K562 (cell line): ENCODE results near the gene UBE2D2. TPM values are rescaled to one million over a fixed set of nuclear protein-coding genes. Genes with fewer than 3 reads are reported as not detected.

Experiments used
- ATF6 ChIP-seq: sonication (generic); formaldehyde crosslinking; IDR thresholded peaks from 2 replicates; pipeline ENCODE4 v1.4.0; 2020; ENCODE audit warnings: mild to moderate bottlenecking, missing genetic modification reagents
- CLOCK ChIP-seq: fragments of 250-450 bp; sonication (Bioruptor Pico); IDR thresholded peaks from 2 replicates; pipeline ENCODE4 v1.4.0; 2020; ENCODE audit warnings: mild to moderate bottlenecking, moderate library complexity, borderline replicate concordance
- CREB1 ChIP-seq, 2 experiments: sonication (generic) in 1 of 2; formaldehyde crosslinking in 1 of 2; IDR thresholded peaks; 2 replicates each; pipeline versions ENCODE4 v1.6.1 to v1.8.0; 2012 to 2022; ENCODE audit warnings: inconsistent platforms in 1 of 2, mild to moderate bottlenecking in 1 of 2, missing genetic modification reagents in 1 of 2, moderate library complexity in 1 of 2
- E2F8 ChIP-seq: fragments of 450-650 bp; IDR thresholded peaks from 2 replicates; pipeline ENCODE4 v1.7.1; 2018; ENCODE audit warnings: mild to moderate bottlenecking, low read depth; ENCODE audit not compliant: partially characterized antibody
- GABPB2 ChIP-seq: fragments of 250-450 bp; sonication (Bioruptor Pico); conservative IDR thresholded peaks from 2 replicates; pipeline ENCODE4 v1.5.1; 2021; ENCODE audit warnings: mild to moderate bottlenecking
- HDAC1 ChIP-seq, 2 experiments: fragments of 450-650 bp; IDR thresholded peaks; 2 replicates each; pipeline ENCODE4 v1.6.1; 2016 to 2017; ENCODE audit warnings: inconsistent platforms in 1 of 2, mild to moderate bottlenecking in 1 of 2, moderate library complexity in 1 of 2
- MAX ChIP-seq: sonication (generic); formaldehyde crosslinking; IDR thresholded peaks from 2 replicates; pipeline ENCODE4 v1.9.0; 2022; ENCODE audit warnings: mild to moderate bottlenecking, missing genetic modification reagents
- MAZ ChIP-seq, 2 experiments: fragments of 450-650 bp in 1 of 2; sonication (generic) in 1 of 2; formaldehyde crosslinking; IDR thresholded peaks in 1 of 2; conservative IDR thresholded peaks in 1 of 2; 2 replicates each; pipeline versions ENCODE4 v1.4.0 to v1.5.0; 2020; ENCODE audit warnings: mild to moderate bottlenecking in 1 of 2, missing genetic modification reagents in 1 of 2
- MIER1 ChIP-seq: fragments of 450-650 bp; IDR thresholded peaks from 2 replicates; pipeline ENCODE4 v1.6.1; 2016; ENCODE audit warnings: antibody characterized with exemption, mild to moderate bottlenecking, low read depth
- NCOA2 ChIP-seq, 2 experiments: fragments of 450-650 bp; IDR thresholded peaks; 2 replicates each; pipeline ENCODE4 v1.6.1; 2018; ENCODE audit warnings: mild to moderate bottlenecking in 2 of 2, moderate library complexity in 1 of 2; ENCODE audit not compliant: partially characterized antibody in 2 of 2
- SMAD3 ChIP-seq: fragments of 450-650 bp; formaldehyde crosslinking; conservative IDR thresholded peaks from 2 replicates; pipeline ENCODE4 v1.4.0; 2020; ENCODE audit warnings: mild to moderate bottlenecking
- TARDBP ChIP-seq: fragments of 450-650 bp; IDR thresholded peaks from 2 replicates; pipeline ENCODE4 v1.6.1; 2016
- TCFL5 ChIP-seq: fragments of 250-450 bp; sonication (Bioruptor Pico); conservative IDR thresholded peaks from 2 replicates; pipeline ENCODE4 v1.6.1; 2021; ENCODE audit warnings: mild to moderate bottlenecking, moderate library complexity, matching md5 sums
- ZHX1 ChIP-seq: fragments of 150-350 bp; conservative IDR thresholded peaks from 2 replicates; pipeline ENCODE4 v1.6.1; 2014; ENCODE audit warnings: low read length
- ZNF583 ChIP-seq: fragments of 250-450 bp; sonication (Bioruptor Pico); IDR thresholded peaks from 2 replicates; pipeline ENCODE4 v1.4.0; 2020
- ZNF764 ChIP-seq: fragments of 250-450 bp; sonication (Bioruptor Pico); IDR thresholded peaks from 2 replicates; pipeline ENCODE4 v1.4.0; 2020; ENCODE audit warnings: low read depth, mild to moderate bottlenecking, moderate library complexity
- polyA plus RNA-seq, 8 experiments: library from polyadenylated mRNA; depleted of rRNA in 4 of 8; stranded (reverse) in 5 of 8; unstranded in 3 of 8; fragments of >200 nt; fragmentation: Nextera tagmentation in 2 of 8; fragmentation: Illumina TruSeq in 1 of 8; extraction: Ambion mirVana in 2 of 8; extraction: Trizol in 1 of 8; gene quantifications; 2 replicates each; pipeline versions ENCODE4 v1.2.1 to v1.2.3, GENCODE V29; 2011 to 2014; ENCODE audit warnings: inconsistent platforms in 1 of 8, missing spikeins in 1 of 8
- total RNA-seq, 7 experiments: library from RNA; depleted of rRNA in 6 of 7; stranded (reverse); fragments of >200 nt in 6 of 7; fragmentation: Illumina TruSeq in 2 of 7; extraction: Trizol in 2 of 7; gene quantifications; 2 replicates each; pipeline versions ENCODE4 v1.2.1 to v1.2.3, GENCODE V29; 2011 to 2021; ENCODE audit warnings: low replicate concordance in 1 of 7

Gene UBE2D2
- total and polyA plus RNA-seq, 9 of the 15 experiments (the other 6 are each of a cell fraction or from before 2014, with no cell fraction given): 53.6 to 198 (median 122) TPM

GRCh38 chr5:139638090-139638735 lies 77.1 kb downstream of the UBE2D2 start (continued):
- TF ChIP-seq CREB1 (IDR thresholded peaks at IDR 0.05): no peak
- TF ChIP-seq CREB1 (CRISPR knock-in tag; IDR thresholded peaks at IDR 0.05): no peak; the same call in 1 of the 2 replicates
- TF ChIP-seq ZNF583 (CRISPR knock-in tag): 0 out of 2 replicates have a peak, but pooled peaks have one; percentile 19
- no peak for TF ChIP-seq ATF6 (CRISPR knock-in tag)
- TF ChIP-seq HDAC1 (IDR thresholded peaks at IDR 0.05): no peak
- no peak for TF ChIP-seq E2F8
- TF ChIP-seq NCOA2 (IDR thresholded peaks at IDR 0.05; ENCODE audit: partially characterized antibody in 2 of 2): no peak
- TF ChIP-seq MIER1: peak; percentile 67; the same call in 1 of the 2 replicates
- TF ChIP-seq TCFL5 (CRISPR knock-in tag): no peak
- 0 out of 2 replicates have a peak, but pooled peaks have one; percentile 23 for TF ChIP-seq CLOCK (CRISPR knock-in tag)
- no peak for TF ChIP-seq GABPB2 (CRISPR knock-in tag)
- no peak; the same call in 1 of the 2 replicates for TF ChIP-seq MAX (CRISPR knock-in tag)
- TF ChIP-seq SMAD3: no peak
- no peak for TF ChIP-seq ZHX1
- TF ChIP-seq TARDBP: no peak
- TF ChIP-seq ZNF764 (CRISPR knock-in tag): no peak
- no peak; a peak in 1 of 4 replicates for TF ChIP-seq MAZ (CRISPR knock-in tag; conservative IDR thresholded peaks at IDR 0.05 in 1 of 2, IDR thresholded peaks at IDR 0.05 in 1 of 2)
